ENCODE data around the gene FGF18. TPM values are rescaled to one million over a fixed set of nuclear protein-coding genes. Genes with fewer than 3 reads are reported as not detected.
"Not testable (repeated sequence)": the region's sequence is repeated elsewhere in the genome, so short reads cannot be mapped to it uniquely, and the experiment has no call there.

Gene FGF18
- total RNA-seq, 1 donor from 2014 or later: 30.4 TPM

- Histone ChIP-seq H3K36me3 (peaks cover 70% of the 10 kb centered on the region), H3K27ac (replicated peaks) (no peak overlapping the region), H3K4me1 (peaks cover 46% of the 10 kb centered on the region), H3K27me3 (ENCODE audit: low read depth) (no peaks in the 10 kb centered on the region), H3K9me3 (replicated peaks) (no peaks in the 10 kb centered on the region), H3K4me3 (no peak overlapping the region)
- no peak for TF ChIP-seq CTCF (IDR thresholded peaks at IDR 0.05; ENCODE audit: borderline replicate concordance)
- no peak for DNase-seq
- intact Hi-C loops (cut with micrococcal nuclease): no loop called here
These were observed 12.2 kb upstream of the FGF18 start for GRCh38 chr5:171407234-171407633.

- DNase-seq: no peak
- Histone ChIP-seq H3K27me3 (ENCODE audit: low read depth) (no peaks in the 10 kb centered on the region), H3K4me3 (no peak overlapping the region), H3K27ac (replicated peaks) (peak overlapping the region; percentile 12), H3K36me3 (peaks cover 86% of the 10 kb centered on the region), H3K4me1 (peaks cover 46% of the 10 kb centered on the region), H3K9me3 (replicated peaks) (no peaks in the 10 kb centered on the region)
- intact Hi-C loops (cut with micrococcal nuclease): loop anchor here (10.0 kb wide), 2 partner anchors 215 to 635 kb away; no protein-coding TSS in a partner anchor
- no peak for TF ChIP-seq CTCF (IDR thresholded peaks at IDR 0.05; ENCODE audit: borderline replicate concordance)
These were observed 10.0 kb upstream of the FGF18 start for GRCh38 chr5:171409164-171410136.

GRCh38 chr5:171410181-171410580, 9.3 kb upstream of the FGF18 start:
- no peak overlapping the region for H3K4me3 ChIP-seq
- DNase-seq: no peak
- H3K27ac ChIP-seq (replicated peaks): peak overlapping the region; percentile 12
- intact Hi-C loops (cut with micrococcal nuclease): loop anchor here (10.0 kb wide), 2 partner anchors 215 to 635 kb away; no protein-coding TSS in a partner anchor
- H3K4me1 ChIP-seq: peaks cover 46% of the 10 kb centered on the region
- H3K36me3 ChIP-seq: peaks cover 80% of the 10 kb centered on the region
- H3K27me3 ChIP-seq (ENCODE audit: low read depth): no peaks in the 10 kb centered on the region
- H3K9me3 ChIP-seq (replicated peaks): no peaks in the 10 kb centered on the region
- TF ChIP-seq CTCF (IDR thresholded peaks at IDR 0.05; ENCODE audit: borderline replicate concordance): no peak

GRCh38 chr5:171412186-171412585, 7.3 kb upstream of the FGF18 start:
- no peak for TF ChIP-seq CTCF (IDR thresholded peaks at IDR 0.05; ENCODE audit: borderline replicate concordance)
- no peak for DNase-seq
- intact Hi-C loops (cut with micrococcal nuclease): loop anchor here (10.0 kb wide), 2 partner anchors 213 to 633 kb away; no protein-coding TSS in a partner anchor
- Histone ChIP-seq H3K9me3 (replicated peaks) (no peaks in the 10 kb centered on the region), H3K4me3 (no peak overlapping the region), H3K36me3 (peaks cover 61% of the 10 kb centered on the region), H3K4me1 (peaks cover 32% of the 10 kb centered on the region), H3K27ac (replicated peaks) (no peak overlapping the region), H3K27me3 (ENCODE audit: low read depth) (no peaks in the 10 kb centered on the region)

GRCh38 chr5:171413153-171413910, 6.1 kb upstream of the FGF18 start:
- H3K36me3 ChIP-seq: peaks cover 50% of the 10 kb centered on the region
- no peaks in the 10 kb centered on the region for H3K27me3 ChIP-seq (ENCODE audit: low read depth)
- peaks cover 28% of the 10 kb centered on the region for H3K4me1 ChIP-seq
- no peak for TF ChIP-seq CTCF (IDR thresholded peaks at IDR 0.05; ENCODE audit: borderline replicate concordance)
- no peak overlapping the region for H3K27ac ChIP-seq (replicated peaks)
- intact Hi-C loops (cut with micrococcal nuclease): loop anchor here (10.0 kb wide), 2 partner anchors 211 to 631 kb away; no protein-coding TSS in a partner anchor
- DNase-seq: no peak
- H3K9me3 ChIP-seq (replicated peaks): no peaks in the 10 kb centered on the region
- H3K4me3 ChIP-seq: no peak overlapping the region

GRCh38 chr5:171413993-171414392, 5.5 kb upstream of the FGF18 start:
- intact Hi-C loops (cut with micrococcal nuclease): loop anchor here (10.0 kb wide), 2 partner anchors 211 to 631 kb away; no protein-coding TSS in a partner anchor
- not testable (repeated sequence) for H3K4me3 ChIP-seq; H3K27me3 ChIP-seq (ENCODE audit: low read depth); DNase-seq; H3K27ac ChIP-seq (replicated peaks); H3K9me3 ChIP-seq (replicated peaks)
- Histone ChIP-seq H3K4me1 (peaks cover 28% of the 10 kb centered on the region), H3K36me3 (peaks cover 43% of the 10 kb centered on the region)

All from left ventricle myocardium inferior (tissue), 1 donor.